ENCODE results near the gene ZIC4. TPM values are rescaled to one million over a fixed set of nuclear protein-coding genes. Genes with fewer than 3 reads are reported as not detected.

The ZIC4 gene
- total and polyA plus RNA-seq, 2 of the 8 experiments (the other 6 are each of a cell fraction or from before 2014, with no cell fraction given): 0.03 to 0.13 TPM

- Histone ChIP-seq H3K9me3 (ENCODE audit: insufficient read depth in 2 of 2, low read depth in 1 of 2, low read length in 1 of 2) (no peaks in the 10 kb centered on the region), H3K4ac (replicated peaks; ENCODE audit: insufficient read length, low read depth, low read length) (no peak overlapping the region), H4K91ac (replicated peaks; ENCODE audit: insufficient read length, low read length) (no peak overlapping the region), H3K56ac (replicated peaks; ENCODE audit: insufficient read length, low read depth, low read length) (no peak overlapping the region), H4K5ac (ENCODE audit: insufficient read length, low read depth, low read length) (no peak overlapping the region), H4K8ac (ENCODE audit: extremely low read depth, insufficient read depth, low read length) (no peak overlapping the region), H2AFZ (ENCODE audit: low read length) (no peak overlapping the region), H3K36me3 (ENCODE audit: control insufficient read depth in 2 of 4, insufficient read depth in 4 of 4, low read length in 3 of 4) (peaks cover 0 to 2% (median 0%) of the 10 kb centered on the region in 4 experiments; a peak in 1 of 8 replicates), H2BK20ac (ENCODE audit: low read length) (peak overlapping the region; percentile 6; the same call in 1 of the 2 replicates), H4K20me1 (replicated peaks in 1 of 2; ENCODE audit: control insufficient read depth in 1 of 2, insufficient read depth in 2 of 2, low read length in 2 of 2) (peaks cover 2 to 4% of the 10 kb centered on the region in 2 experiments), H2BK12ac (ENCODE audit: low read depth, low read length) (peak overlapping the region; percentile 20; the same call in 1 of the 2 replicates), H3K18ac (ENCODE audit: extremely low read depth, low read length) (no peak overlapping the region; the same call in 1 of the 2 replicates), H3K9ac (replicated peaks in 1 of 4; ENCODE audit: extremely low read depth in 1 of 4, low read depth in 3 of 4, low read length in 3 of 4) (no peak overlapping the region), H3K4me1 (replicated peaks in 1 of 4; ENCODE audit: control insufficient read depth in 3 of 4, insufficient read depth in 4 of 4, low read length in 3 of 4) (peaks cover 15 to 41% (median 19%) of the 10 kb centered on the region in 4 experiments), H3K4me2 (ENCODE audit: insufficient read depth in 1 of 2, low read depth in 2 of 2, low read length in 2 of 2) (peak overlapping the region; percentile 58 to 75), H2BK15ac (ENCODE audit: low read length) (peak overlapping the region; percentile 13), H3K4me3 (ENCODE audit: extremely low read depth in 1 of 4, insufficient read depth in 2 of 4, low read depth in 3 of 4, low read length in 4 of 4) (peak overlapping the region in 2 of 4 experiments; percentile 1 to 38; a peak in 4 of 8 replicates), H3K79me2 (ENCODE audit: control insufficient read depth in 1 of 2, insufficient read depth in 2 of 2, low read length in 2 of 2) (no peaks in the 10 kb centered on the region), H2BK120ac (replicated peaks; ENCODE audit: low read depth, low read length) (peak overlapping the region; percentile 21), H3K27ac (ENCODE audit: low read depth, low read length) (no peak overlapping the region), H3K14ac (ENCODE audit: insufficient read length) (no peak overlapping the region), H2BK5ac (ENCODE audit: low read depth, low read length) (no peak overlapping the region; the same call in 1 of the 2 replicates), H3K79me1 (ENCODE audit: low read depth, low read length) (no peaks in the 10 kb centered on the region), H3K27me3 (replicated peaks in 1 of 4; ENCODE audit: control insufficient read depth in 3 of 4, extremely low read depth in 1 of 4, insufficient read depth in 3 of 4, low read length in 3 of 4) (peaks cover 51 to 76% (median 71%) of the 10 kb centered on the region in 4 experiments), H2AK5ac (ENCODE audit: low read depth, low read length) (peak overlapping the region; percentile 54; the same call in 1 of the 2 replicates), H3K23ac (ENCODE audit: insufficient read length) (no peak overlapping the region), H3K23me2 (ENCODE audit: low read depth, low read length) (no peaks in the 10 kb centered on the region; the same call in 1 of the 2 replicates)
- DNase-seq (ENCODE audit: low read depth in 1 of 2, low spot score in 2 of 2): peak in 1 of 2 experiments; percentile 65
- ChIA-PET POLR2A (ENCODE audit: partially characterized antibody) (interaction anchor here (1.0 to 1.4 kb wide), 2 partner anchors 10 to 17 kb away, joined by 3 read pairs; no protein-coding TSS in a partner anchor), CTCF (ENCODE audit: partially characterized antibody) (interaction anchor here (0.9 to 10.6 kb wide), 15 partner anchors 10 to 427 kb away, joined by 3 to 162 read pairs (median 7); no protein-coding TSS in a partner anchor)
- FAIRE-seq: no peak
- WGBS, 2 experiments (ENCODE audit: extremely low coverage in 1 of 2, insufficient coverage in 1 of 2, insufficient read length in 1 of 2, insufficient replicate concordance in 2 of 2, low coverage in 1 of 2, low lambda C conversion rate in 2 of 2, missing lambda C conversion rate in 1 of 2): 3% methylated on average over 9 of the region's 9 CpGs; no CpG with 5 or more reads in 1 of the 2 experiments
- no peak for TF ChIP-seq TAF1 (IDR thresholded peaks at IDR 0.05; ENCODE audit: low read depth, low read length)
- no peak for TF ChIP-seq RFX5 (IDR thresholded peaks at IDR 0.05; ENCODE audit: borderline replicate concordance, low read depth, low read length)
- TF ChIP-seq RAD21 (IDR thresholded peaks at IDR 0.05 in 1 of 2, conservative IDR thresholded peaks at IDR 0.05 in 1 of 2; ENCODE audit: low read depth in 2 of 2, low read length in 2 of 2): no peak
- TF ChIP-seq SUZ12 (IDR thresholded peaks at IDR 0.05; ENCODE audit: low read length): no peak; the same call in 1 of the 2 replicates
- no peak for TF ChIP-seq TAF7 (optimal IDR thresholded peaks at IDR 0.05; ENCODE audit: borderline replicate concordance, low read depth, low read length)
- TF ChIP-seq CTCF (IDR thresholded peaks at IDR 0.05; ENCODE audit: control extremely low read depth in 1 of 3, insufficient read depth in 1 of 3, low read depth in 1 of 3, low read length in 3 of 3): no peak
- TF ChIP-seq CHD1 (IDR thresholded peaks at IDR 0.05; ENCODE audit: low read depth, low read length): no peak
Measured at GRCh38 chr3:147358144-147358992, 48.0 kb downstream of the ZIC4 start.

All from H1 (cell line).